GM04503 (cell line): ENCODE measurements around the gene FOXD4L1.
"Not testable (repeated sequence)": the region's sequence is repeated elsewhere in the genome, so short reads cannot be mapped to it uniquely, and the experiment has no call there.

Source experiments
- DNase-seq: peaks from one replicate; pipeline ENCODE4 v3.0.0-alpha.2; 2012; ENCODE audit warnings: low read depth

The FOXD4L1 gene

DNA sequence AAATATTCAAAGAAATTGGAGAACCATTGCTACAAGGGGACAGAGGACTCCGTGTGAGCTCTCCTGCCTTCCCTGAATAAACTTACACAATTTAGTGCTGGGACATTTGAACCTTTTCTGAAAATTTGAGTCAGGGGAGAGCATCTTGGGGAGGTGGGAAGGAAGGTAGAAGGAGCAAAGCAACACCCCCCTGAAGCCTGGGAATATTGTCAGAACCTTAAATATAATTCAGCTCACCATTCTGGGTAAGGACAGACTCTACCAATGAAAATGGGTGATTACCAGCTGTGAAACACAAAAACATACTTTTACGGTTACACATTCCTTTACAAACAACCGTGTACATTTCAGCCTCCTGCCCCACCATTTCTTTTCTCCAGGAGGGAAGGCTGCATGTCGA, at the start of gene FOXD4L1:
Gene FOXD4L1 (plus strand): TSS at position 301 of the 400 bp plus-strand sequence. CDS start 592 bp downstream, outside the sequence.
- not testable (repeated sequence) for DNase-seq

DNA sequence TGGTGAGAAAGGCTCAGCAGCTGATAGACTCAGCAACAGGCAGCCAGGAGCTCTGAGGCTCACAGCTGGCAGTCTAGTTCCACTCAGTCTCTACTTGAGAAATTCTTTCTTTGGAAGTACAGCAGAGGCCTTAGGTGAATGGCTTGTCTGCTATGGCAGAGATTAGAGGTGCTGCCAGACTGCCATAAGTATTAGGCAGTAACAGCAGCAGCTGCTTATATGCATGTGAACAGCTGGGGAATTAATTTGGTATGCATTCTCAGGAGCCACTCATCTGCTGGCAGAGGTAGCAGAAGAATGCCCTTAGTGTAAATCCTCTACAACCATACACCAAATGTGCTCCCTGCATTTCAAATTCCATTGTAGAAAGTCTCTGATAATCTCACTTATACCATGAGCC, 32.7 kb upstream of the FOXD4L1 start:
- DNase-seq, result not testable (repeated sequence)

DNA sequence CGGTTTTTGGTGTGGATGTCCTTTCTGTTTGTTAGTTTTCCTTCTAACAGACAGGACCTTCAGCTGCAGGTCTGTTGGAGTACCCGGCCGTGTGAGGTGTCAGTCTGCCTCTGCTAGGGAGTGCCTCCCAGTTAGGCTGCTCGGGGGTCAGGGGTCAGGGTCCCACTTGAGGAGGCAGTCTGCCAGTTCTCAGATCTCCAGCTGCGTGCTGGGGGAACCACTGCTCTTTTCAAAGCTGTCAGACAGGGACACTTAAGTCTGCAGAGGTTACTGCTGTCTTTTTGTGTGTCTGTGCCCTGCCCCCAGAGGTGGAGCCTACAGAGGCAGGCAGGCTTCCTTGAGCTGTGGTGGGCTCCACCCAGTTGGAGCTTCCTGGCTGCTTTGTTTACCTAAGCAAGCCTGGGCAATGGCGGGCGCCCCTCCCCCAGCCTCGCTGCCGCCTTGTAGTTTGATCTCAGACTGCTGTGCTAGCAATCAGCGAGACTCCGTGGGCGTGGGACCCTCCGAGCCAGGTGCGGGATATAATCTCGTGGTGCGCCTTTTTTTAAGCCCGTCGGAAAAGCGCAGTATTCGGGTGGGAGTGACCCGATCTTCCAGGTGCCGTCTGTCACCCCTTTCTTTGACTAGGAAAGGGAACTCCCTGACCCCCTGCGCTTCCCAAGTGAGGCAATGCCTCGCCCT, 21.6 kb upstream of the FOXD4L1 start:
- DNase-seq, result not testable (repeated sequence)

DNA sequence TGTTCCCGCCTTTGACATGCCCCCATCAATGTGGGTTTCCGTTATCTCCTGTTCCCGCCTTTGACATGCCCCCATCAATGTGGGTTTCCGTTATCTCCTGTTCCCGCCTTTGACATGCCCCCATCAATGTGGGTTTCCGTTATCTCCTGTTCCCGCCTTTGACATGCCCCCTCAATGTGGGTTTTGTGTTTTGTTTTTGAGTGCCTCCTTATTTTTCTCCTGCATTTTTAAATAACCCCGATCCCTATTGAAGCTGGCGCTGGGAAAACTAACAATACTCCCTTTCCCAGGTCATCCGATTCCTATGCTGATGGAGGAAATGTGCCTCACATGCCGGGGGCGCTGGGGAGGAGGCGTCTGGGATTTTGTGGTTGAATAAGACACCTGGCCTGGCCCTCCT, 1.9 kb upstream of the FOXD4L1 start:
- not testable (repeated sequence) for DNase-seq

DNA sequence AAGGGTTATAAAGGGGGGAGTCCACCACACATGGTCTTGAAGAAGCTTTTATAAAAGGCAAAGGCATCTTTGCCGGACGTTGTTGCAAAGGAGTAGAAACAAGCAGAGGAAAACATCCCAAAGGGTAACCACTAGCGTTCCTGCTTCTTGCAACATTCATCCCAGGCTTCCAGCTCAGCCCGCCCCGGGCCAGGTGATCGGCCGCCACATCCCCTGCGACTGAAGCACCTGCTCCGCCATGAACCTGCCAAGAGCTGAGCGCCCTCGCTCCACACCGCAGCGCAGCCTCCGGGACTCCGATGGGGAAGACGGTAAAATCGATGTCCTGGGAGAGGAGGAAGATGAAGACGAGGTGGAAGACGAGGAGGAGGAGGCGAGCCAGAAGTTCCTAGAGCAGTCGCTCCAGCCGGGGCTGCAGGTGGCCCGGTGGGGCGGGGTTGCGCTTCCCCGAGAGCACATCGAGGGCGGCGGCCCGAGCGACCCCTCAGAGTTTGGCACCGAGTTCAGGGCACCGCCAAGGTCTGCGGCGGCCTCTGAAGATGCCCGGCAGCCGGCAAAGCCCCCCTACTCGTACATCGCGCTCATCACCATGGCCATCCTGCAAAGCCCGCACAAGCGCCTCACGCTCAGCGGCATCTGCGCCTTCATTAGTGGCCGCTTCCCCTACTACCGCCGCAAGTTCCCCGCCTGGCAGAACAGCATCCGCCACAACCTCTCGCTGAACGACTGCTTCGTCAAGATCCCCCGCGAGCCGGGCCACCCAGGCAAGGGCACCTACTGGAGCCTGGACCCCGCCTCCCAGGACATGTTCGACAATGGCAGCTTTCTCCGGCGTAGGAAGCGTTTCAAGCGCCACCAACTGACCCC, 787 bp downstream of the FOXD4L1 start:
- DNase-seq, result not testable (repeated sequence)

DNA sequence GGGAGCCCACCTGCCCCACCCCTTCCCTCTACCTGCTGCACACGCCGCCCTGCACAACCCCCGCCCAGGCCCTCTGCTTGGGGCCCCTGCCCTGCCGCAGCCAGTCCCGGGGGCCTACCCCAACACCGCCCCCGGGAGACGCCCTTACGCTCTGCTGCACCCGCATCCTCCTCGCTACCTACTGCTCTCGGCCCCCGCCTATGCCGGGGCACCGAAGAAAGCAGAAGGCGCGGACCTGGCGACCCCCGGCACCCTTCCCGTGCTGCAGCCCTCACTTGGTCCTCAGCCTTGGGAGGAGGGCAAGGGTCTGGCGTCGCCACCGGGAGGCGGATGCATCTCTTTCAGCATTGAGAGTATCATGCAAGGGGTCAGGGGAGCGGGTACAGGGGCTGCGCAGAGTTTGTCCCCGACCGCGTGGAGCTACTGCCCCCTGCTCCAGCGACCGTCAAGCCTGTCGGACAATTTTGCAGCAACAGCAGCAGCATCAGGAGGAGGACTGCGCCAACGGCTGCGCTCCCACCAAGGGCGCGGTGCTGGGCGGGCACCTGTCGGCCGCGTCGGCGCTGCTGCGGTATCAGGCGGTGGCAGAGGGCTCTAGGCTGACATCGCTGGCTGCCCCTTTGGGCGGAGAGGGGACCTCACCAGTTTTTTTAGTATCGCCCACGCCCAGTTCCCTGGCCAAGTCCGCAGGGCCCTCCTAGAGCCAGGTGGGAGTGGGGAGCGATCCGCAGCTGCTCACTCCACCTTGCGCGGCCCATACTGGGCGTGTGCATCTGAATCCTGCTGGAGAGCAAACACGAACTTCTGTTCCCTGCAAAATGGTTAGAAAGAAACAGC, 1.6 kb downstream of the FOXD4L1 start:
- not testable (repeated sequence) for DNase-seq

DNA sequence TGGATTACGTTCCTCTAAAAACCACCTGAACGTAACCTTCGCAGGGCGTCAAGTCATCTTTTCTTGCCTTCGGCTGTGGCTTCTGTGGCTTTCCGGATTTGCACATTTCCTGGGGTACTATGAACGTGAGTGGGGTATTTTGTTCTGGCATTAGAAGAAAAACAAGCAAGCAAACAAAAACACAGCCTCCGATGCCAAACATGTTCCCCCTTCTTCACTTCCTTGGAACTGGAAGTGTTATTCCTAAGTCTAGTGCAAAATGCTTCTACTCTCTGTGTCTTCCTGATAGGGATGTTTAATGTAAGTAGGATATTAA, 2.2 kb downstream of the FOXD4L1 start:
- DNase-seq, result not testable (repeated sequence)

DNA sequence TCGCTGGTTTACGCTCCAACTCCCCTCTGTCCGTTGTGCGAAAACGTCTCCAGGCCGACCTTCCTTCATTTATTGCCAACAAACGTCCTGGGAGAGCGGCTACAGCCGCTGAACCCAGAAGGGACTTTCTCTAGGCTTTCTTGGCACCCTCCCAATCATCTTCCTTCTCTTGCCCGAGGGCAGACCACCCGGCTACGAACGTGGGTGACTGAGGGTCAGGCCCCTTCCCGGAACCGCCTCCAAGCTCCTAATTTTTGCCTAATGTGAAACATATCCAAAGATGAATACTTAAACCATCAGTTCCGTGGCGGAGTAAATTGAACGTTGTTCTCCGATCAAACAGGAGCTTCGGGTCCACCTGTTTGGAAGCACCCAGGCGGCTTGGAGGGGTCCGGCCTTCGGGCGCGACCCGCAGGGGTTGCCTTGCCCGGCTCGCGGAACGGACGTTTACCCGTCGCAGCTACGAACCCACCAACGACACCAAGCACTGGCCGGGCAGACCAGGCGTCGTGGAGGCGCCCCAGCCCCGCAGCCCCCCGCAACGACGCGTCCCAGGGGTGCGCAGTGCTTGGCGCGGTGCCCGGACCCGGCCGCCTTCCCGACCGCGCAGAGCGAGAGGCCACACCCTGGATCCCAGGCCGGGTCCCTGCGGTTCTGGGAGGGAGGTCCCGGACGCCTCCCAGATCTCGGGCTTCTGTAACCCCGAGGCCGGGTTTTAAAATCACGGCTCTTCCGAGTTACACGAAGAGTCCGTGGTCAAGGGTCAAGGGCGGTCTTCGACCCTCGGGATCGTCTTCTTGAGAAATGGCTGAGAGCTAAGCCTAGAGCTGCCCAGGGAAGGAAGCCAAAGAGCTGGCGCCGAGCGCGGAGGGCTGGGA, 4.0 kb downstream of the FOXD4L1 start:
- not testable (repeated sequence) for DNase-seq

DNA sequence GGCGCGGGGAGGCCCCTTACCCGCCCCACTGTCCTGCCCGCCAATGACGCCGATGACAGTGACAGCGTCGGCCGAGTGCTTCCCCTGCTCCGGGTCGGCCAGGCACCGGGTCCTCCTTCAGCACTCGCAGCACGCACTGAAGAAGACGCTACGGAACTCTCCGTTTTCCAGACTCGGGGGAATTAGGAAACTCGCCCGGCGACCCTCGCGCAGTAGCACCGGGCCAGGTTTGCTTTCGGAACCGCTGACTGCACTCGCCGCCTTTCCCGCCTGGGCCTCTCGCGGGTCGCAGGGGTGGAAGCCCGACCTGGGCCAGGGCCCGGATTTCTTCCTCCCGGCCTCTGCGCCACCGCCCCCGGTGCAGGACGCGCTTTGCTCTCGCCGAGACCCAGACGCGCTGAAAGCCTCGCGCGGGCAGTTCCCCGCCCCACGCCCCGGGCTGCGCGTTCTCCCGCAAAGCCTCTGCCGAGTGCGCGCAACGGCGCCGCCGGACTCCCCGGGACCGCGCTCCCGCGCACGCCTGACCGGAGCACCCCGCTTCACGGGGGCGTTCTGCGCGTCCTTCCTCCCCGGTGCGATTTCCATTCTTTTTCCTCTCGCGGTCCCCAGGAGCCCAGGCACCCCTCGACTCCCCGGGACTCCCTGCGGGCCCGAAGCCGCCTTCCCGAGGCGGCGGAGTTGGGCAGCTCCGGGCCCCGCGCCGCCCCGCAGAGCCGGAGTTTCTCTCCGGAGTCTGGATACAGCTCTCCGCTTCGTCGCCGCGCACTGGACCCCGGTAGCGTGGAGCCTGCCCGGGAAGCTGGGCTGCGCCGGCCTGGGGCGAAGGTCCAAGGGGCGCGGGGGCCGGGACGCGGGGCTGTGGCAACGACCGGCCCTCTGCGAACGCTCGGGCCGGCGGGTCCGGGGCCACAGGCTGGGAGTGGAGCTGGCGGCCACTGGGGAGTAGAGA, 4.9 kb downstream of the FOXD4L1 start:
- not testable (repeated sequence) for DNase-seq

DNA sequence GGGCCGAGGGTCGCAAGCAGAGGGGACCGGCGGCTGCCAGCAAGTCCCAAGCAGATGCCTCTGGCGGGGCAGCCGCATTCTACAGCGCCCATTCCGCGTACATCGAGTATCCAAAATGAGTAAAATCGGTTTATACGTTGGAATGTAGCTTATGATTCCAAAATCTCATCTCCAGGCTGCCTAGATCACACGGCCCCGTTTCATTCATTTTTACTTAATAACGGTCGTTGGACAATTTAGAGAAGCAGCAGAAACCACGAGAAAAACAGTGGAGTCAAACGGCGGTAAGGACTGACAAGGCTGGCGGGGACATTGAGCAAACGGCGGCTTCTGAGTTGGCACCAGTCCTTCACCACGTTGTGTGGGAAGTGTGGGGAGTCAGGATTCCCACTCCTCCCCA, 5.6 kb downstream of the FOXD4L1 start:
- DNase-seq, result not testable (repeated sequence)

DNA sequence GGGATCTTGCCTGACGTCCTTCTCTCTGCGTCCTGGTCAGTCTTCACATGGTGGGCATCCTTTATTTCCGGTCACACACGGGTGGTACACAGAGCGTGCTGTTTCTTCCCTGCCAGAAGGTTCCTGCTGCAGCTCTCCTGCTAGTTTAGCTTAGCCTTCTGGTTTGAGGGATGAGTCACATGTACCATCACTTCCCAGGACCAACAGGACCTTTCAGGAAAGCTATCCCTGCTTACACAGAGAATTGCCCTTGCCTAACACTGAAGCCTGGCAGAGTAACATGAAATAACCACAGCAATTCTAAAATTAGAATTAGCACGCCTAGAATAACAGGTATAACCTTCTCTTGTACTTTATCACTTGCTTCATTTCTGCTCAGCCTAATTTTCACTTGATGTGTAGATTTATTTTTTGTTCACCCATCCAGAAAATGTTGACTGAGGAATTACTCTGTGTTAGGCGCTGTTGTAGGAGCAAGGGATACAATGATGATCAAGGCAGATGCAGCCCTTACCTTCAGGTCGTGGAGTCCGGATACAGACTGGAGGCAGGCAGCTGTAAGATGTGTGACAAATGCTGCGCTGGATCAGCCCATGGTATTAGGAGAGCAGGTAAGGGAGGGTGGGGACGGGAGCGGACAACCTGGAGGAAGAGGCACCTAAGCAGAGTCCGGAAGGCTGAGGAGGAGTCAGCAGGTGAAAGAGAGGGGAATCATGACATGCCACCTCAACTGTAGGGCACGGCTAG, 9.1 kb downstream of the FOXD4L1 start:
- not testable (repeated sequence) for DNase-seq

DNA sequence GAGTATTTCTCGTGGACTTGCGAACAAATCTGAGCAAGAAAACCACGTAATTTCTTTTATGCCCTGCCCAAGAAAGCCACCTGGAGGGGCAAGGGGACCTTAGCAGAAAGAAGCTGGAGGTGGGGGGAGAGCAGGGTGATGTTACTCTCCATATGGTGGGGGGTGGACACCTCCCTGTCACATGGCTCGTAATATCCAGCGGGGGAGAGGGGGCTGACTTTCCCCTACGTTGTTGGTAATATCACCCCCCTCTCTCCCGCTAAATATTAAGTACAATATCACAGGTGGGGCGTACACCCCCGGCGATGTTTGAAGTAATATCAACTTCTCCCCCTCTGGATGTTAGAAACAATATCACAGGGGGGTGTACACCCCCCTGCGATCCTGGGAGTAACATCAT, 9.7 kb downstream of the FOXD4L1 start:
- DNase-seq, result not testable (repeated sequence)

DNA sequence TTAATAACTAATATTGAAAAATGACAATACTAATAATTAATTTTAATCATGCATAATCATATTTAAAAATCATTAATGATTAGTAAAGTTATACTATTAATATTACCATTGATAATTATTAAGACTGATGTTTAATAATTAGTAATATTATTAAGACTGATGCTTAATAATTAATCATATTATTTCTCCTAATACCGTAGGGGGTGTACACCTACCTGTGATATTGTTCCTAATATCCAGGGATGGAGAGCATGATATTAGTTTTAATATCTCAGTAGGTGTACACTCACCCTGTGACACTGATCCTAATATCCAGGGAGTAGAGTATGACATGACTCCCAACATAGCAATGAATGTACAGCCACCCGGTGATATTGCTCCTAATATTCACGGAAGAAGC, 12.4 kb downstream of the FOXD4L1 start:
- DNase-seq, result not testable (repeated sequence)

DNA sequence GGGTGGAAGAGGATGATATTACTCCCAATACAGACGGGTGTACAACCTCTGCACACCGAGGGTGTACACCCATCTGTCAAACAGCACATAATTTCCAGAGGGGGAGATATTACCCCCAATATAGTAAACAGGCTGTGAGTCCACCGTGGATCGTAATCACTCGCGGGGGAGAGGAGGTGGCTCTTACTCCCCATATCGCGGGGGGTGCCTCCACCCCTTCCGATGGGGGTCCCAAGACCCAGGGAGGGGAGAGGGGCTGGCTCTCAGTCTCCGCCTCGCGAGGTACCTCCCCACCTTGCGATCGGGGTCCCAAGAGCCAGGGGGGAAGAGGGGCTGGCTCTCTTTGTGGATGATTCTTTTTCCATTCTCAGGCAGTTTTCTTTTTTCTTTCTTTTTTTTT, 13.4 kb downstream of the FOXD4L1 start:
- not testable (repeated sequence) for DNase-seq

DNA sequence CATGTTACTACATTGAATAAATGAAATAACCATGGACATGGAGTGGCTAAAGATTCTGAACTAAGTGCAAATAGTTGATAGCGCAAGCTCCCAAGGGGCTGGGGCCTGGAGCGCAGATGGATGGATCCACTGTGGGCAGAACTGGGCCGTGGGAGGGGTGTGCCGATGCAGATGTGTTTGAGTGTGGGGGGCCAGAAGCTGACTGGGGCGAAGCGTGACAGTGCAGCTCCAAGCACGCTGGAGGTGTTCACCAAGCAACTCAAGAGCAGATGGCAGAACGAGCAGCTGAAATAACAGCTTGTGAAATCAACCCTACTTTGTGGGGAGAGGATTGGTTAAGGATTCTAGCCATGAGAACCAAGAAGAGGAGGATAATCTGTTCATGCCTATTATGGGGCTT, 17.0 kb downstream of the FOXD4L1 start:
- DNase-seq, result not testable (repeated sequence)

DNA sequence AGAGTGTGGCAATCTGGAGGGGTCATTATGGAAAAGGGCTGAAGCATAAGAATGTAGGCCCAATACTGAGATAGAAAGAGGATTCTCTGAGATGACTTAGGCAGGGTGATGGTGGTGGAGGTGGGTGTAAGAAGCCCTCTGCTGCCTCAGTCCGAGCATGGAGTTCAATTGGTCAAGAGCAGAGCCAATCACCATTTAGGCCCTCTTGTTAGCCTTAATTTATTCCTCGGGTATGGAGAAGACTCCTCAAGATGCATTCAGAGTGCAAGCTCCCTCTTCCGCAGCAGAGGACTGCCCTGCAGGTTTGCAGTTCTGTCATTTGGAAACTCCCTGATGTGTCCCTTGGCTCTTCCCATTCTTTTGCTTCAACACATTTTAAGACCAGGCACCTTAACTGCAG, 17.5 kb downstream of the FOXD4L1 start:
- DNase-seq, result not testable (repeated sequence)

DNA sequence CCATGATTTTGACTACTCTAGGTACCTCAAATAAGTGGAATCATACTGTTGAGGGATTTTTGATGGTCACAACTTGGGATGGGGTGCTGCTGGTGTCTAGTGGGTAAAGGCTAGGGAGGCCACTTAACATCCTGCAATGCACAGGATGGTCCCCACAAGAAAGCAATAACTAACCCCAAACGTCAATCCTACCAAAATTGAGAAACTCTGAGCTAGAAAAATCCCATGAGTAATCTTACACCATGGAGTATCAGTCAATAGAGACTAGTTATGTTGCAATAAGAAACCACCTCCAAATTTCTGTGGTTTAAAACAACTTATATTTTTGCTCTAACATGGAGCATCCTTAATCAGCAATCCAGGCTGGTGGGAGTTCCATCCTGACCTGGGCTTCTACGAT, 18.6 kb downstream of the FOXD4L1 start:
- DNase-seq, result not testable (repeated sequence)

DNA sequence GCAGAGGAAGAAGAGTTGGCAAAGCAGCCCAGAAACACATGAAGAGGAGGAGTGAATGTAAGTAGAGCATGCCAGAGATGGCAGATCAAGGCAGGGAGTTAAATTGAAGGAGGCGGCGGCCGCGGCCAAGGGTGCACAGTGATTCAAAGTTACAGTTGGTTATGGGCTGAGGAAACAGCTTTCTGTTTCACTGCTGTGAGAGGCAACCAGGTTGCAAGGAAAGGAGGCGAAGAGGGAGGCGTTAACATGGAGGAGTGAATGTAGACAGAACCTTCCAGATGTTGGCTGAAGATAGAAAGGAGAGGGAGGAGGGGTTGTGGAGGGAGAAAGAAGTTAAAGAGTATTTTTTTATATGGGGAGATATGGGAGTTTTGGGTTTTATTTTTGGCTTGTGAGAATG, 22.4 kb downstream of the FOXD4L1 start:
- not testable (repeated sequence) for DNase-seq

DNA sequence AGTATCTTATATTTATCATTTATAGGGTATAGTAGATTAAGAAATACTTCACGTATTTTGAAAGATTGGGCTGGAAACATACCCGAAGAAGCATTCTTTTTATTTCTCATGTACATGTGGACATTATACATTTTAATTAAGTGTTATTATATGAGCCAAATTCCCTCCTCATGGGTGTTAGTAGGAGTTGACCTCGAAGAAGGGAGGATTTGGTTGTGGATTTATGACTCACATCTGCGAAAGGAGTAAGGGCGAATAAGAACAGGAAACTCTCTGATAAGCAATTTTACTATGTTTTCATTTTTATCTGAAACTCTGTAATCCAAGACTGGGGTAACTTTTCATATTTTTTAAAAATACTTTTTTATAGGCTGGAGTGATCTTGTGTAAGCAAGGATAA, 23.0 kb downstream of the FOXD4L1 start:
- DNase-seq, result not testable (repeated sequence)
